Measurements from ENCODE around the gene CLCA2. TPM values are rescaled to one million over a fixed set of nuclear protein-coding genes. Genes with fewer than 3 reads are reported as not detected.
A peak's percentile ranks its signal among the peaks of the same experiment; 100 is the strongest.

The CLCA2 gene
- total RNA-seq, 1 donor from 2014 or later = 15.3 TPM

DNA sequence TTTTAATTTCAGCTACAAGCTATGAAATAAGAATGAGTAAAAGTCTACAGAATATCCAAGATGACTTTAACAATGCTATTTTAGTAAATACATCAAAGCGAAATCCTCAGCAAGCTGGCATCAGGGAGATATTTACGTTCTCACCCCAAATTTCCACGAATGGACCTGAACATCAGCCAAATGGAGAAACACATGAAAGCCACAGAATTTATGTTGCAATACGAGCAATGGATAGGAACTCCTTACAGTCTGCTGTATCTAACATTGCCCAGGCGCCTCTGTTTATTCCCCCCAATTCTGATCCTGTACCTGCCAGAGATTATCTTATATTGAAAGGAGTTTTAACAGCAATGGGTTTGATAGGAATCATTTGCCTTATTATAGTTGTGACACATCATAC lies 31.1 kb downstream of the CLCA2 start:
- Histone ChIP-seq H3K36me3 (ENCODE audit: control insufficient read depth, insufficient read depth, low read length) (peaks cover 8% of the 10 kb centered on the region), H3K27me3 (ENCODE audit: control insufficient read depth, insufficient read depth, low read length) (no peaks in the 10 kb centered on the region), H3K4me3 (ENCODE audit: low read depth, low read length) (no peak overlapping the region)
- FAIRE-seq (no peak), DNase-seq (ENCODE audit: low read depth) (no peak)
- no peak for TF ChIP-seq CTCF (IDR thresholded peaks at IDR 0.05; ENCODE audit: insufficient read depth, low read length, severe bottlenecking)

- no peak for TF ChIP-seq CTCF (IDR thresholded peaks at IDR 0.05; ENCODE audit: insufficient read depth, low read length, severe bottlenecking)
- H3K36me3 ChIP-seq (ENCODE audit: control insufficient read depth, insufficient read depth, low read length) = no peaks in the 10 kb centered on the region
- FAIRE-seq = no peak
- no peaks in the 10 kb centered on the region for H3K27me3 ChIP-seq (ENCODE audit: control insufficient read depth, insufficient read depth, low read length)
- H3K4me3 ChIP-seq (ENCODE audit: low read depth, low read length) = no peak overlapping the region
- no peak for DNase-seq (ENCODE audit: low read depth)
These were observed 37.0 kb downstream of the CLCA2 start for GRCh38 chr1:86460998-86461397.

DNA sequence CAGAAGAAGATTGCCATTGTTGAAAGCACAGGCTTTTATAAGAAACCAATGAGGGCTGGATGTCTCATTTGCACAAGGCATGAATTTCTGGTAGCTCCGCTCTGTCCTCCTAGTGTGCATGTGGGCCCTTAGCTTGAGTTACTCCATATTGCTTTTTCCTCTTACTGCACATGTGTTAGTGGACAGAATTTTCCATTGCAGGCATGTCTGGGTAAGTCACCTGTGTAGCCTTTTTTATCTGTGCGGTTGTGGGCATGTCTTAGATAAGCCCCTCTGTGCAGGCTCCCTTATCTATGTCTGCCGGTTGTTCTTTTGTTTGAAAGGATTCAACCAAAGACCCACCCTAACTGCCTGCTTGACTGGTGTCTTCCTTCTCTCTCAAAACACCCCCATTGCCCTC lies 37.5 kb downstream of the CLCA2 start:
- DNase-seq (ENCODE audit: low read depth) (no peak), FAIRE-seq (no peak)
- H3K4me3 ChIP-seq (ENCODE audit: low read depth, low read length) = no peak overlapping the region
- H3K36me3 ChIP-seq (ENCODE audit: control insufficient read depth, insufficient read depth, low read length) = no peaks in the 10 kb centered on the region
- no peak for TF ChIP-seq CTCF (IDR thresholded peaks at IDR 0.05; ENCODE audit: insufficient read depth, low read length, severe bottlenecking)
- no peaks in the 10 kb centered on the region for H3K27me3 ChIP-seq (ENCODE audit: control insufficient read depth, insufficient read depth, low read length)

DNA sequence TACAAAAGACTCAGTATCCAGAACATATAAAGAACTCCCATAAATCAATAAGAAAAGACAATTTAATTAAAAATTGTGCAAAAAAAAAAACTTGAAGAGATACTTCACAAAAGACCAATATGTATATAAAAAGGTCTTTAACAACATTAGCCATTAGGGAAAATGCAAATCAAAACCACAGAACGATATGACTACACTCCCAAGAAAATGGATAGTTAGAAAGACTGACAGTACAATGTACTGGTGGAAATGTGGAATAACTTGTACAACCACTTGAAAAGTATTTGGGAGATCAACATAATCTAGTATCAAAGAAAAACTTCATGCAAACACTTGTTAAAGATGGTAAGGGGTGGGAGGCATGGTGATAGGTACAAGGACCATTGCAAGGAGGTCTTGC lies 40.8 kb downstream of the CLCA2 start:
- Histone ChIP-seq H3K27me3 (ENCODE audit: control insufficient read depth, insufficient read depth, low read length) (no peaks in the 10 kb centered on the region), H3K36me3 (ENCODE audit: control insufficient read depth, insufficient read depth, low read length) (no peaks in the 10 kb centered on the region), H3K4me3 (ENCODE audit: low read depth, low read length) (no peak overlapping the region)
- FAIRE-seq (no peak), DNase-seq (ENCODE audit: low read depth) (peak; percentile 55)
- no peak for TF ChIP-seq CTCF (IDR thresholded peaks at IDR 0.05; ENCODE audit: insufficient read depth, low read length, severe bottlenecking)

DNA sequence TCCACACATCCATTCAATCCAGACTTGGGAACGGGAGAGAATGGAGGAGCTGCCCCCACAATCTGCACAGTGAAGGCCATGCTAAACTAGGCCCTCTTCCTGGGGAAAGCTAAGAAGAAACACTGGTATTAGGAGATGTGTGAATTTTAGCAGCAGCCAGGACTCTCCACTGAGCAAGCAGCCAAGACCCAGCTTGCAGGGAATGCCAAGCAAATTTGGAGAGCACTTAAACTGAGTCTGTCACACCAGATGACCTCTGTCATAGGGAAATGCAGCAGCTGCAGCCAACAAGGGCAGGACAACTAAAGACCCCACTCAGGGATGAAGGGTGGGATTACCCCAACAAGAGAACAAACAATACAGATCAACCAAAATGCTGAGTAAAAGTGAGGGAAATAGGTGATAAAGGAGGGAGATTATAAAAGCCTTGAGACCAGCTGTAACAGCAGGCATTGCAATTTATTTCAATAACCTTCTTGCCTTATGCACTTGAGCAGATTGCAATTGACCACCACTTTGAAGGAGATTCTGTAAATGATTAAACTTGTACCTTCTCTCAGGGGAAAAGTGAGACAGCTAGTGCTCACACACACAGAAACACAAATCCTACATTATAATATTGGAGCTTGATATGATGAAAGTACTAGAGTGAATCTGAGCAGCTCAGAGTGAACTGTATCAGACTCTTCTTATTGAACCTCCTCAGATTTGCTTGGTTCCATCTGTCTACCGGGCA lies 42.3 kb downstream of the CLCA2 start:
- H3K4me3 ChIP-seq (ENCODE audit: low read depth, low read length) = no peak overlapping the region
- H3K27me3 ChIP-seq (ENCODE audit: control insufficient read depth, insufficient read depth, low read length) = no peaks in the 10 kb centered on the region
- no peak for TF ChIP-seq CTCF (IDR thresholded peaks at IDR 0.05; ENCODE audit: insufficient read depth, low read length, severe bottlenecking)
- FAIRE-seq = no peak
- no peak for DNase-seq (ENCODE audit: low read depth)
- no peaks in the 10 kb centered on the region for H3K36me3 ChIP-seq (ENCODE audit: control insufficient read depth, insufficient read depth, low read length)

GRCh38 chr1:86466986-86467385 lies 43.0 kb downstream of the CLCA2 start:
- DNase-seq (ENCODE audit: low read depth) (peak; percentile 65), FAIRE-seq (no peak)
- Histone ChIP-seq H3K36me3 (ENCODE audit: control insufficient read depth, insufficient read depth, low read length) (no peaks in the 10 kb centered on the region), H3K4me3 (ENCODE audit: low read depth, low read length) (no peak overlapping the region), H3K27me3 (ENCODE audit: control insufficient read depth, insufficient read depth, low read length) (no peaks in the 10 kb centered on the region)
- TF ChIP-seq CTCF (IDR thresholded peaks at IDR 0.05; ENCODE audit: insufficient read depth, low read length, severe bottlenecking) = no peak
